HG03103 (cell line): ENCODE measurements around the gene ZNF655.

Source experiments
- ATAC-seq: cut with Tn5 transposase; IDR thresholded peaks from one replicate; pipeline ENCODE4 v1.9.1; 2021; ENCODE audit warnings: low read depth; ENCODE audit not compliant: unreplicated experiment

The ZNF655 gene

GRCh38 chr7:99601656-99602310, 43.3 kb downstream of the ZNF655 start:
- ATAC-seq, result no peak

- ATAC-seq, result no peak
These were observed 47.1 kb downstream of the ZNF655 start for GRCh38 chr7:99605527-99605926.

GRCh38 chr7:99606531-99606930, 48.1 kb downstream of the ZNF655 start:
- no peak for ATAC-seq

GRCh38 chr7:99607548-99607947, 49.1 kb downstream of the ZNF655 start:
- no peak for ATAC-seq

- no peak for ATAC-seq
These were observed 56.1 kb downstream of the ZNF655 start for GRCh38 chr7:99614495-99614894.

- no peak for ATAC-seq
These were observed 57.5 kb downstream of the ZNF655 start for GRCh38 chr7:99615989-99616358.

GRCh38 chr7:99616359-99617191, 58.1 kb downstream of the ZNF655 start, which contains the start of gene ZSCAN25:
Gene ZSCAN25 (plus strand): TSS chr7:99616946. CDS start chr7:99619607, 2,661 bp downstream.
- ATAC-seq, result peak; percentile 86

GRCh38 chr7:99617192-99617781, 58.8 kb downstream of the ZNF655 start:
- no peak for ATAC-seq

GRCh38 chr7:99618726-99619125, 60.3 kb downstream of the ZNF655 start:
- ATAC-seq, result no peak

- no peak for ATAC-seq
These were observed 61.2 kb downstream of the ZNF655 start for GRCh38 chr7:99619571-99620130.

GRCh38 chr7:99621271-99621670, 62.8 kb downstream of the ZNF655 start:
- ATAC-seq, result no peak

- no peak for ATAC-seq
These were observed 64.2 kb downstream of the ZNF655 start for GRCh38 chr7:99622596-99622995.

GRCh38 chr7:99623091-99623693, 64.8 kb downstream of the ZNF655 start:
- ATAC-seq, result no peak

GRCh38 chr7:99623702-99624447, 65.4 kb downstream of the ZNF655 start:
- no peak for ATAC-seq

- no peak for ATAC-seq
These were observed 66.0 kb downstream of the ZNF655 start for GRCh38 chr7:99624484-99624883.

- no peak for ATAC-seq
These were observed 66.9 kb downstream of the ZNF655 start for GRCh38 chr7:99625321-99625720.

- ATAC-seq, result no peak
These were observed 67.5 kb downstream of the ZNF655 start for GRCh38 chr7:99625961-99626360.
